Gastroesophageal sphincter (tissue), 4 donors: ENCODE data around the gene ZC2HC1B. TPM values are rescaled to one million over a fixed set of nuclear protein-coding genes. Genes with fewer than 3 reads are reported as not detected.

Experiments
- ATAC-seq: fragments of 150-250 bp; one replicate; pipeline ENCODE4 v1.9.1; 2016; ENCODE audit warnings: mild to moderate bottlenecking, moderate library complexity
- H3K27ac ChIP-seq, 4 donors: fragments of 200-600 bp; sonication (generic) in 3 of 4; 1 replicate in 3 of 4; 2 replicates in 1 of 4; pipeline ENCODE4 v1.5.1; 2016 to 2019
- H3K27me3 ChIP-seq: fragments of 200-600 bp; sonication (generic); one replicate; pipeline ENCODE4 v1.5.1; 2019
- H3K36me3 ChIP-seq, 2 donors: fragments of 200-600 bp; sonication (generic); one replicate each; pipeline ENCODE4 v1.5.1; 2019; ENCODE audit warnings: control low read depth in 1 of 2
- H3K4me1 ChIP-seq, 3 donors: fragments of 200-600 bp; sonication (generic); 1 replicate in 2 of 3; 2 replicates in 1 of 3; pipeline ENCODE4 v1.5.1; 2016 to 2019; ENCODE audit warnings: control low read depth in 2 of 3
- H3K4me3 ChIP-seq, 2 donors: fragments of 200-600 bp; sonication (generic); one replicate each; pipeline ENCODE4 v1.5.1; 2019; ENCODE audit warnings: mild to moderate bottlenecking in 1 of 2, moderate library complexity in 1 of 2
- H3K9me3 ChIP-seq, 3 donors: fragments of 200-600 bp; sonication (generic); one replicate each; pipeline ENCODE4 v1.5.1; 2017 to 2019; ENCODE audit warnings: control low read depth in 2 of 3
- EP300 ChIP-seq: sonication (generic); formaldehyde crosslinking; IDR thresholded peaks from one replicate; pipeline ENCODE4 v1.6.1; 2017; ENCODE audit warnings: antibody characterized with exemption, mild to moderate bottlenecking
- POLR2A ChIP-seq, 2 donors: fragments of 450-650 bp; IDR thresholded peaks; one replicate each; pipeline ENCODE4 v1.6.1; 2017; ENCODE audit warnings: antibody characterized with exemption in 2 of 2, mild to moderate bottlenecking in 2 of 2, moderate library complexity in 1 of 2
- POLR2AphosphoS5 ChIP-seq: sonication (generic); formaldehyde crosslinking; IDR thresholded peaks from one replicate; pipeline ENCODE4 v1.6.1; 2017; ENCODE audit warnings: antibody characterized with exemption
- WGBS, 2 donors: methylation state at CpG; one replicate each; pipeline ENCODE4 v1.1.5; 2018; ENCODE audit warnings: low coverage in 1 of 2; 5-methylcytosine and 5-hydroxymethylcytosine counted together
- small RNA-seq, 4 donors: library from RNA; depleted of rRNA; stranded (forward); fragments of <200 nt; gene quantifications; one replicate each; pipeline ENCODE3, GENCODE V24; 2016
- total RNA-seq, 4 donors: library from RNA; depleted of rRNA; stranded (reverse); fragments of >200 nt; gene quantifications; one replicate each; pipeline ENCODE4 v1.1.0, GENCODE V29; 2016
- TF ChIP-seq, protein P1 (sequence below), 4 experiments: fragments of 200-600 bp in 2 of 4; fragments of 450-650 bp in 2 of 4; sonication (generic) in 1 of 4; IDR thresholded peaks; one replicate each; pipeline ENCODE4 v1.5.1; 2017 to 2019; ENCODE audit warnings: antibody characterized with exemption in 4 of 4, mild to moderate bottlenecking in 2 of 4, moderate library complexity in 2 of 4

Gene ZC2HC1B
- total RNA-seq, 4 donors from 2014 or later: not detected

DNA sequence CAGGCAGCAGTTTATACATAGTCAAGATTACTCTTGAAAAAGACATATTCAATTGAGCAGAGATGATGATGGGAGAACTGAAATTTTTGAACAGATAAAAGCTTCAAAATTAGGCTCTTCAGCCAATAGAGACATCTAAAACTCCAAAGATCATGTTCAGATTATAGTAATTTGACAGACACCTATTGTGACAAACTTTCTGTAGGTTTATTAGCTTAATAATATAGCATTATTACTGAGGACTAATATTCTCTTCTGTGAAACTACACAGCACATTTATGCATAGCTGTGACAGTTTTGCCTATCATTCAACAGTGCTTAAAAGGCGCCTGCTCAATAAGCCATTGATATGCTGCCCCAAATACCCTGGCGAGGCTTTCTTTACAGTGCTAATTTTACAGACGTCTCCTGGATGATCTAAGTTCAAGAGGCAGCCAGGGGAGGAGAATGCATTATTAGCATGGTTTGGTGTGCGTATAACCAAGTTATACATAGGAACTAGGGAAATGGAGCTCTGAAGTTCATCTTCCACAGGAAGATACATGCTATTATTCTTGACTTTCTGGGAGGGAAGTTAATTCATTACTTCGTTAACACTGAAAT is 122.3 kb downstream of the ZC2HC1B start:
- WGBS, 2 donors: 68 to 79% methylated on average over 3 to 5 of the region's 5 CpGs
- no peak for TF ChIP-seq POLR2AphosphoS5
- TF ChIP-seq, protein P1, sequence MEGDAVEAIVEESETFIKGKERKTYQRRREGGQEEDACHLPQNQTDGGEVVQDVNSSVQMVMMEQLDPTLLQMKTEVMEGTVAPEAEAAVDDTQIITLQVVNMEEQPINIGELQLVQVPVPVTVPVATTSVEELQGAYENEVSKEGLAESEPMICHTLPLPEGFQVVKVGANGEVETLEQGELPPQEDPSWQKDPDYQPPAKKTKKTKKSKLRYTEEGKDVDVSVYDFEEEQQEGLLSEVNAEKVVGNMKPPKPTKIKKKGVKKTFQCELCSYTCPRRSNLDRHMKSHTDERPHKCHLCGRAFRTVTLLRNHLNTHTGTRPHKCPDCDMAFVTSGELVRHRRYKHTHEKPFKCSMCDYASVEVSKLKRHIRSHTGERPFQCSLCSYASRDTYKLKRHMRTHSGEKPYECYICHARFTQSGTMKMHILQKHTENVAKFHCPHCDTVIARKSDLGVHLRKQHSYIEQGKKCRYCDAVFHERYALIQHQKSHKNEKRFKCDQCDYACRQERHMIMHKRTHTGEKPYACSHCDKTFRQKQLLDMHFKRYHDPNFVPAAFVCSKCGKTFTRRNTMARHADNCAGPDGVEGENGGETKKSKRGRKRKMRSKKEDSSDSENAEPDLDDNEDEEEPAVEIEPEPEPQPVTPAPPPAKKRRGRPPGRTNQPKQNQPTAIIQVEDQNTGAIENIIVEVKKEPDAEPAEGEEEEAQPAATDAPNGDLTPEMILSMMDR (IDR thresholded peaks at IDR 0.05): no peak
- no peak for TF ChIP-seq EP300
- TF ChIP-seq POLR2A (IDR thresholded peaks at IDR 0.05): no peak
- no peak for ATAC-seq

More for the DNA sequence above, 122.3 kb downstream of the ZC2HC1B start:
- Histone ChIP-seq H3K36me3 (no peaks in the 10 kb centered on the region), H3K4me1 (no peaks in the 10 kb centered on the region), H3K4me3 (no peak overlapping the region), H3K9me3 (no peaks in the 10 kb centered on the region), H3K27ac (no peak overlapping the region), H3K27me3 (no peaks in the 10 kb centered on the region)

Small RNA genes within 50 kb of the gene (small RNA-seq; reads per million reads assigned to genes)
- gene ZC2HC1B: 0 reads per million in 4 donors

Other genes with a start within 250 kb of the ZC2HC1B start
- 100 to 1,000 TPM in 1 of 4 donors, 10 to 100 TPM in 3; 61.3 to 122 (median 86.0) TPM for gene PHACTR2, start 186.5 kb upstream of the ZC2HC1B start, total RNA-seq
- 10 to 100 TPM; 15.3 to 20.5 (median 17.1) TPM for gene LTV1, start 21.1 kb upstream of the ZC2HC1B start, total RNA-seq
- gene PLAGL1, start 143.8 kb downstream of the ZC2HC1B start, total RNA-seq: 10 to 100 TPM; 13.2 to 26.3 (median 17.5) TPM
- 100 to 1,000 TPM; 102 to 123 (median 116) TPM for gene SF3B5, start 231.1 kb downstream of the ZC2HC1B start, total RNA-seq